Testis (tissue), 2 donors: ENCODE results near the gene ZFYVE28.

ENCODE experiments used
- POLR2A ChIP-seq: fragments of 450-650 bp; IDR thresholded peaks from one replicate; pipeline ENCODE4 v1.6.1; 2017; ENCODE audit warnings: antibody characterized with exemption, mild to moderate bottlenecking, moderate library complexity
- TF ChIP-seq, protein P1 (sequence below), 3 experiments: fragments of 450-650 bp in 2 of 3; fragments of 200-600 bp in 1 of 3; sonication (generic) in 1 of 3; IDR thresholded peaks; one replicate each; pipeline ENCODE4 v1.5.1; 2016 to 2019; ENCODE audit warnings: antibody characterized with exemption in 3 of 3, mild to moderate bottlenecking in 2 of 3, moderate library complexity in 1 of 3

DNA sequence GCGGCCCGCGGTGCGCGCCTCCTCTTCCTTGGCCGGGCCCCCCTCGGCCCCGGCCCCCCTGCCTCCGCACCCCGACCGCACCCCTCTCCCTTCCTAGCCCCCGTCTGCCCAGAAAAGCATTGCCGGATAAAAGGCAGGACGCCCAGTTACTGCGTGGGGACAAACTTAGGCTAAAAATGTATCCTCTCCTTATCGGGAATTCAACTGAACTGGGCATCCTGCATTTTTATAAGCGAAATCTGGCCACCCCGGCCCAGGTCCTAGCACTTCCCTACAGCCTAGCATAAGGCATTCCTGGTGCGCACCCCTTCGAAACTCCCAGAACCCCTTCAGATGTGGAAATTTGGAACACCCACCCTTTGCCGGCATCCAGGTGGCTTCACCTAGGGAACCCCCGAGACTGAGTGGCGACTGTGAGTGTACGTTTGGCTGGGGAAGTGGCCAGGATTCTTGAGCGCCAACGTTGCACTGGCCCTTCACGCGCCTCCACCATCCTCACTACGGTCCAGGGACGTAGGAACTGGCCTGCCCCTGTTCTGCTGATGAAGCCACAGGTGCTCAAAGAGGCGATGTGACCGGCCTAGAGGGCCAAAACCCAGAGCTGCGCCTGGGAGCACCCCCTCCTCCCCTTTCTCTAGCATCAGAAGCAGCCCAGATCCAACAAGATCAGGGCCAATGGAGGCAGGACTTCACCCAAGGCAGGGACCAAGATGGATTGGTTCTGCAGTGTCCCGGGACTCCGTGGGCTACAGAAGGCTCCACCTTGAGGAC is 44.7 kb upstream of the ZFYVE28 start:
- TF ChIP-seq, protein P1, sequence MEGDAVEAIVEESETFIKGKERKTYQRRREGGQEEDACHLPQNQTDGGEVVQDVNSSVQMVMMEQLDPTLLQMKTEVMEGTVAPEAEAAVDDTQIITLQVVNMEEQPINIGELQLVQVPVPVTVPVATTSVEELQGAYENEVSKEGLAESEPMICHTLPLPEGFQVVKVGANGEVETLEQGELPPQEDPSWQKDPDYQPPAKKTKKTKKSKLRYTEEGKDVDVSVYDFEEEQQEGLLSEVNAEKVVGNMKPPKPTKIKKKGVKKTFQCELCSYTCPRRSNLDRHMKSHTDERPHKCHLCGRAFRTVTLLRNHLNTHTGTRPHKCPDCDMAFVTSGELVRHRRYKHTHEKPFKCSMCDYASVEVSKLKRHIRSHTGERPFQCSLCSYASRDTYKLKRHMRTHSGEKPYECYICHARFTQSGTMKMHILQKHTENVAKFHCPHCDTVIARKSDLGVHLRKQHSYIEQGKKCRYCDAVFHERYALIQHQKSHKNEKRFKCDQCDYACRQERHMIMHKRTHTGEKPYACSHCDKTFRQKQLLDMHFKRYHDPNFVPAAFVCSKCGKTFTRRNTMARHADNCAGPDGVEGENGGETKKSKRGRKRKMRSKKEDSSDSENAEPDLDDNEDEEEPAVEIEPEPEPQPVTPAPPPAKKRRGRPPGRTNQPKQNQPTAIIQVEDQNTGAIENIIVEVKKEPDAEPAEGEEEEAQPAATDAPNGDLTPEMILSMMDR (IDR thresholded peaks at IDR 0.05), result no peak
- TF ChIP-seq POLR2A, result no peak
